HepG2 (cell line): ENCODE results near the gene PATZ1. TPM values are rescaled to one million over a fixed set of nuclear protein-coding genes. Genes with fewer than 3 reads are reported as not detected.

ENCODE experiments used
- ATAC-seq: fragments of 200-7000 bp; cut with Tn5 transposase; 3 replicates; pipeline ENCODE4 v1.9.1; 2020; ENCODE audit warnings: mild to moderate bottlenecking, moderate library complexity
- BruUV-seq: library from RNA; stranded (reverse); fragments of 400-500 nt; replicated peaks from 2 replicates; lab custom pipeline; 2021; lab: Mats Ljungman, UMichigan
- CTCF ChIA-PET: fragments of 300-600 bp; formaldehyde crosslinking; extraction: SDS; loops from one replicate; lab custom pipeline; 2021; ENCODE audit warnings: low total read pairs, inconsistent platforms, low intra/inter-chr PET ratio; lab: Yijun Ruan, JAX
- POLR2A ChIA-PET: fragments of 350-600 bp; sonication (Branson Sonifier 250); formaldehyde crosslinking; loops from one replicate; lab custom pipeline; 2020; ENCODE audit warnings: antibody characterized with exemption, inconsistent platforms; lab: Yijun Ruan, JAX
- DNase-seq: peaks from one replicate; pipeline ENCODE4 v3.0.0-alpha.2; 2015; ENCODE audit warnings: low spot score
- FAIRE-seq: peaks from 3 replicates; lab custom pipeline; 2011; peaks lifted over from hg19 to GRCh38; lab: Jason Lieb, UNC
- H2AFZ ChIP-seq: one replicate; pipeline ENCODE4 v1.6.1; 2011; ENCODE audit warnings: low read length, inconsistent platforms
- H3K27ac ChIP-seq: fragments of 300-600 bp; 3 replicates; pipeline ENCODE4 v1.8.0; 2011; ENCODE audit warnings: mixed run types, mild to moderate bottlenecking, mixed read lengths, low read length, inconsistent platforms; ENCODE audit not compliant: insufficient read depth; ENCODE audit errors: extremely low read length
- H3K27me3 ChIP-seq, 2 experiments: fragments of 200-600 bp in 1 of 2; 2 replicates in 1 of 2; 3 replicates in 1 of 2; pipeline versions ENCODE4 v1.6.0 to v1.8.0; 2011; ENCODE audit warnings: low read length in 2 of 2, mild to moderate bottlenecking in 2 of 2, moderate library complexity in 2 of 2, inconsistent platforms in 1 of 2; ENCODE audit not compliant: insufficient read depth in 2 of 2, control insufficient read depth in 1 of 2
- H3K36me3 ChIP-seq, 2 experiments: fragments of 200-600 bp in 1 of 2; replicated peaks in 1 of 2; 2 replicates in 1 of 2; 3 replicates in 1 of 2; pipeline versions ENCODE4 v1.5.1 to v1.8.0; 2011; ENCODE audit warnings: low read length in 2 of 2, inconsistent platforms in 1 of 2; ENCODE audit not compliant: insufficient read depth in 2 of 2, control insufficient read depth in 1 of 2
- H3K4me1 ChIP-seq: 2 replicates; pipeline ENCODE4 v1.5.1; 2012; ENCODE audit warnings: low read length, inconsistent platforms; ENCODE audit not compliant: insufficient read depth
- H3K4me2 ChIP-seq: 2 replicates; pipeline ENCODE4 v1.6.0; 2011; ENCODE audit warnings: low read depth, low read length, inconsistent platforms
- H3K4me3 ChIP-seq, 3 experiments: fragments of 200-600 bp in 1 of 3; sonication (generic), shearing (Covaris generic) in 1 of 3; replicated peaks in 1 of 3; 2 replicates each; pipeline ENCODE4 v1.5.1; 2011 to 2016; ENCODE audit warnings: low read length in 3 of 3, inconsistent platforms in 2 of 3, low read depth in 2 of 3, mild to moderate bottlenecking in 2 of 3, control low read depth in 1 of 3, mixed read lengths in 1 of 3; ENCODE audit not compliant: insufficient read depth in 1 of 3
- H3K79me2 ChIP-seq: one replicate; pipeline ENCODE4 v1.6.1; 2011; ENCODE audit warnings: low read length, inconsistent platforms; ENCODE audit not compliant: insufficient read depth
- H3K9ac ChIP-seq: 2 replicates; pipeline ENCODE4 v1.6.0; 2011; ENCODE audit warnings: mild to moderate bottlenecking, low read depth, low read length, inconsistent platforms; ENCODE audit not compliant: insufficient read depth
- H3K9me3 ChIP-seq: 2 replicates; pipeline ENCODE4 v1.5.1; 2012; ENCODE audit warnings: mild to moderate bottlenecking, low read length
- H4K20me1 ChIP-seq: 2 replicates; pipeline ENCODE4 v1.6.0; 2011; ENCODE audit warnings: inconsistent platforms, mild to moderate bottlenecking, low read length, moderate library complexity; ENCODE audit not compliant: insufficient read depth
- DMAP1 ChIP-seq: IDR thresholded peaks from 2 replicates; pipeline ENCODE4 v1.6.1; 2016
- HMG20B ChIP-seq: conservative IDR thresholded peaks from 2 replicates; pipeline ENCODE4 v1.6.1; 2016; ENCODE audit warnings: missing genetic modification reagents, missing compliant biosample characterization
- KLF16 ChIP-seq, 2 experiments: sonication (generic) in 1 of 2; formaldehyde crosslinking in 1 of 2; IDR thresholded peaks; 2 replicates each; pipeline versions ENCODE4 v1.6.1 to v1.8.0; 2016 to 2023; ENCODE audit warnings: missing genetic modification reagents in 2 of 2, missing compliant biosample characterization in 1 of 2
- SMAD9 ChIP-seq: sonication (generic); formaldehyde crosslinking; IDR thresholded peaks from 2 replicates; pipeline ENCODE4 v1.5.1; 2020; ENCODE audit warnings: mild to moderate bottlenecking, missing genetic modification reagents
- TRIM24 ChIP-seq: sonication (generic); formaldehyde crosslinking; IDR thresholded peaks from 2 replicates; pipeline ENCODE4 v1.8.0; 2022; ENCODE audit warnings: mild to moderate bottlenecking, missing genetic modification reagents
- ZBTB3 ChIP-seq: sonication (generic); formaldehyde crosslinking; IDR thresholded peaks from 2 replicates; pipeline ENCODE4 v1.4.0; 2020; ENCODE audit warnings: low read depth, mild to moderate bottlenecking, moderate library complexity, missing genetic modification reagents, borderline replicate concordance
- ZFP90 ChIP-seq: sonication (generic); formaldehyde crosslinking; IDR thresholded peaks from 2 replicates; pipeline ENCODE4 v1.8.0; 2022; ENCODE audit warnings: missing genetic modification reagents, mild to moderate bottlenecking, inconsistent platforms, borderline replicate concordance
- ZFYVE20 ChIP-seq: sonication (generic); formaldehyde crosslinking; IDR thresholded peaks from 2 replicates; pipeline ENCODE4 v1.8.0; 2023; ENCODE audit warnings: low read depth, mild to moderate bottlenecking, moderate library complexity, missing genetic modification reagents, borderline replicate concordance
- ZNF207 ChIP-seq: fragments of 450-650 bp; IDR thresholded peaks from 2 replicates; pipeline ENCODE4 v1.6.1; 2016; ENCODE audit warnings: antibody characterized with exemption, borderline replicate concordance
- ZNF263 ChIP-seq: sonication (generic); formaldehyde crosslinking; IDR thresholded peaks from 2 replicates; pipeline ENCODE4 v1.4.0; 2020; ENCODE audit warnings: missing genetic modification reagents
- ZNF333 ChIP-seq: sonication (generic); formaldehyde crosslinking; IDR thresholded peaks from 2 replicates; pipeline ENCODE4 v1.4.0; 2020; ENCODE audit warnings: mild to moderate bottlenecking, missing genetic modification reagents, borderline replicate concordance
- ZNF510 ChIP-seq: sonication (generic); formaldehyde crosslinking; IDR thresholded peaks from 2 replicates; pipeline ENCODE4 v1.4.0; 2020; ENCODE audit warnings: low read depth, mild to moderate bottlenecking, missing genetic modification reagents
- ZNF652 ChIP-seq: IDR thresholded peaks from 2 replicates; pipeline ENCODE4 v1.6.1; 2016; ENCODE audit warnings: low read depth, borderline replicate concordance
- ZNF660 ChIP-seq: sonication (generic); formaldehyde crosslinking; IDR thresholded peaks from 2 replicates; pipeline ENCODE4 v1.5.1; 2020; ENCODE audit warnings: mild to moderate bottlenecking, low read depth, missing genetic modification reagents, borderline replicate concordance
- ZNF784 ChIP-seq: sonication (generic); formaldehyde crosslinking; IDR thresholded peaks from 2 replicates; pipeline ENCODE4 v1.5.1; 2020; ENCODE audit warnings: missing genetic modification reagents, mild to moderate bottlenecking, borderline replicate concordance
- WGBS: methylation state at CpG from one replicate; pipeline ENCODE4 v1.1.6; 2017; ENCODE audit warnings: low lambda C conversion rate; 5-methylcytosine and 5-hydroxymethylcytosine counted together
- in situ Hi-C: cut with HindIII; loops from 2 replicates; pipeline ENCODE4 v1.10.0; 2017; ENCODE audit warnings: low pct_unique_long_range_greater_than_20kb; ENCODE audit not compliant: extremely low pct_ligation_motif_present
- intact Hi-C: fragments of 100-400 bp; cut with micrococcal nuclease; formaldehyde crosslinking; loops from one replicate; pipeline ENCODE4 v1.10.0; 2022; ENCODE audit not compliant: unreplicated experiment
- polyA plus RNA-seq, 8 experiments: library from polyadenylated mRNA; depleted of rRNA in 3 of 8; stranded (reverse) in 7 of 8; unstranded in 1 of 8; fragments of >200 nt; fragmentation: Illumina TruSeq in 4 of 8; extraction: Trizol in 4 of 8; gene quantifications; 2 replicates each; pipeline versions ENCODE4 v1.2.1 to v1.2.3, GENCODE V29; 2011 to 2016; ENCODE audit warnings: low read depth in 4 of 8, missing spikeins in 1 of 8, mixed read lengths in 1 of 8; ENCODE audit not compliant: insufficient read depth in 1 of 8
- total RNA-seq, 5 experiments: library from RNA; depleted of rRNA; stranded (reverse); fragments of >200 nt; fragmentation: Illumina TruSeq; extraction: Trizol; gene quantifications; 2 replicates each; pipeline ENCODE4 v1.2.3, GENCODE V29; 2016; ENCODE audit warnings: low read depth in 1 of 5
- TF ChIP-seq, protein P1 (sequence below): sonication (generic); formaldehyde crosslinking; IDR thresholded peaks from 2 replicates; pipeline ENCODE4 v1.5.0; 2020; ENCODE audit warnings: missing genetic modification reagents

Gene PATZ1
- total and polyA plus RNA-seq, 2 of the 13 experiments (the other 11 are each of a cell fraction or from before 2014, with no cell fraction given), result 24.9 to 30.5 TPM

DNA sequence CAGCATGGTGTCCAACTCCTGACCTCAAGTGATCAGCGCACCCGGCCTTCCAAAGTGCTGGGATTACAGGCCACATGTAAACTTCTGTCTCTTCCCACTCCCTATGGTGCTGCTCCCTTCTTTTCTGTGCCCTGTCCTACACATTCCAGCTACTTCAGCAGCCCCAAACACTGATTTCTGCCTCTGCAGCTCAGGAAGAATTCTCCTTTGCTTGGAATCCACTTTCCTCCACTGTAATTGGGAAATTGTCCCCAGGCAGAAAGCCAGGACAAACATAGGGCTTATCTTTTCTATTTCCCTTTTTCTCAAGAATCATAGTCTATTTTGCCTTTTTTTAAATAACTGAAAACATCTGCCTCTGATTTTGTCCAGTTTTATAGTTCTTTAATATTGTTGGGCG, 32.0 kb upstream of the PATZ1 start:
- BruUV-seq, result no TSS peak
- H4K20me1 ChIP-seq, result no peaks in the 10 kb centered on the region
- no peaks in the 10 kb centered on the region for H3K79me2 ChIP-seq
- H2AFZ ChIP-seq, result no peak overlapping the region
- H3K4me3 ChIP-seq, result no peak overlapping the region
- H3K9ac ChIP-seq, result no peak overlapping the region
- no peaks in the 10 kb centered on the region for H3K4me1 ChIP-seq
- ChIA-PET POLR2A (no interaction called here), CTCF (no interaction called here)
- H3K36me3 ChIP-seq, result no peaks in the 10 kb centered on the region
- H3K9me3 ChIP-seq, result no peaks in the 10 kb centered on the region
- no peak overlapping the region for H3K27ac ChIP-seq
- FAIRE-seq, result no peak
- no peak for TF ChIP-seq ZNF207
- TF ChIP-seq ZNF333 (CRISPR knock-in tag), result no peak
- no peak for TF ChIP-seq ZFP90 (CRISPR knock-in tag)
- no peak for TF ChIP-seq ZNF660
- no peak for TF ChIP-seq TRIM24 (CRISPR knock-in tag)
- TF ChIP-seq ZNF510 (CRISPR knock-in tag), result no peak
- no peak for TF ChIP-seq ZFYVE20 (CRISPR knock-in tag)
- TF ChIP-seq SMAD9, result no peak
- no peak for DNase-seq
- intact Hi-C loops, result no loop called here
- ATAC-seq, result no peak
- WGBS, result 83% methylated on average over 3 of the region's 3 CpGs
- in situ Hi-C loops, result no loop called here
- H3K27me3 ChIP-seq, result no peaks in the 10 kb centered on the region
- H3K4me2 ChIP-seq, result no peak overlapping the region

- no peaks in the 10 kb centered on the region for H3K79me2 ChIP-seq
- no peaks in the 10 kb centered on the region for H3K36me3 ChIP-seq
- 44% methylated on average over 3 of the region's 3 CpGs for WGBS
- H2AFZ ChIP-seq, result no peak overlapping the region
- BruUV-seq, result no TSS peak
- H3K27me3 ChIP-seq, result no peaks in the 10 kb centered on the region
- no peak overlapping the region for H3K9ac ChIP-seq
- in situ Hi-C loops, result no loop called here
- no peak for FAIRE-seq
- no peak for TF ChIP-seq ZBTB3 (CRISPR knock-in tag)
- TF ChIP-seq ZNF652 (CRISPR knock-in tag), result no peak
- no peak for TF ChIP-seq ZNF263 (CRISPR knock-in tag)
- TF ChIP-seq, protein P1, sequence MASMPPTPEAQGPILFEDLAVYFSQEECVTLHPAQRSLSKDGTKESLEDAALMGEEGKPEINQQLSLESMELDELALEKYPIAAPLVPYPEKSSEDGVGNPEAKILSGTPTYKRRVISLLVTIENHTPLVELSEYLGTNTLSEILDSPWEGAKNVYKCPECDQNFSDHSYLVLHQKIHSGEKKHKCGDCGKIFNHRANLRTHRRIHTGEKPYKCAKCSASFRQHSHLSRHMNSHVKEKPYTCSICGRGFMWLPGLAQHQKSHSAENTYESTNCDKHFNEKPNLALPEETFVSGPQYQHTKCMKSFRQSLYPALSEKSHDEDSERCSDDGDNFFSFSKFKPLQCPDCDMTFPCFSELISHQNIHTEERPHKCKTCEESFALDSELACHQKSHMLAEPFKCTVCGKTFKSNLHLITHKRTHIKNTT (CRISPR knock-in tag), result no peak
- TF ChIP-seq DMAP1 (CRISPR knock-in tag), result no peak
- TF ChIP-seq HMG20B (CRISPR knock-in tag), result no peak
- no peak for TF ChIP-seq KLF16 (CRISPR knock-in tag; IDR thresholded peaks at IDR 0.05)
- no peak for TF ChIP-seq ZNF784 (CRISPR knock-in tag)
- TF ChIP-seq, all 625 proteins: peak for 0
- Histone ChIP-seq H3K9me3 (no peaks in the 10 kb centered on the region), H3K4me2 (no peak overlapping the region), H3K27ac (no peak overlapping the region), H3K4me3 (no peak overlapping the region), H4K20me1 (no peaks in the 10 kb centered on the region), H3K4me1 (no peaks in the 10 kb centered on the region)
- ChIA-PET CTCF (no interaction called here), POLR2A (no interaction called here)
- ATAC-seq (no peak), DNase-seq (no peak)
- intact Hi-C loops, result no loop called here
Observed at GRCh38 chr22:31377612-31378011, 31.5 kb upstream of the PATZ1 start.
